Large intestine (tissue), 3 donors: ENCODE data around the gene NT5C3A. TPM values are rescaled to one million over a fixed set of nuclear protein-coding genes. Genes with fewer than 3 reads are reported as not detected.
"Not testable (repeated sequence)": the region's sequence is repeated elsewhere in the genome, so short reads cannot be mapped to it uniquely, and the experiment has no call there.

ENCODE experiments used
- DNase-seq, 2 donors: peaks; one replicate each; pipeline versions ENCODE4 v3.0.0 to v3.0.0-alpha.2; 2013
- H3K27ac ChIP-seq: one replicate; pipeline ENCODE4 v1.5.1; 2013; ENCODE audit warnings: low read length
- H3K27me3 ChIP-seq: 2 replicates; pipeline ENCODE4 v1.6.1; 2013; ENCODE audit warnings: low read length; ENCODE audit not compliant: control insufficient read depth, insufficient read depth
- H3K36me3 ChIP-seq: 2 replicates; pipeline ENCODE4 v1.6.1; 2013; ENCODE audit warnings: low read length; ENCODE audit not compliant: control insufficient read depth, insufficient read depth
- H3K4me1 ChIP-seq: one replicate; pipeline ENCODE4 v1.6.1; 2013; ENCODE audit warnings: low read length; ENCODE audit not compliant: control insufficient read depth, insufficient read depth
- H3K4me3 ChIP-seq: one replicate; pipeline ENCODE4 v1.5.1; 2013; ENCODE audit warnings: low read length
- H3K9me3 ChIP-seq: one replicate; pipeline ENCODE4 v1.6.1; 2013; ENCODE audit warnings: mild to moderate bottlenecking, low read depth, low read length, moderate library complexity; ENCODE audit not compliant: control insufficient read depth
- WGBS: methylation state at CpG from one replicate; pipeline ENCODE4 v1.1.5; 2013; ENCODE audit warnings: low lambda C conversion rate; ENCODE audit not compliant: insufficient coverage; 5-methylcytosine and 5-hydroxymethylcytosine counted together
- polyA plus RNA-seq: library from polyadenylated mRNA; unstranded; fragments of 120-200 nt; gene quantifications from one replicate; pipeline ENCODE4 v1.2.1, GENCODE V29; 2013

The NT5C3A gene
- polyA plus RNA-seq, 1 donor, result 84.6 TPM

DNA sequence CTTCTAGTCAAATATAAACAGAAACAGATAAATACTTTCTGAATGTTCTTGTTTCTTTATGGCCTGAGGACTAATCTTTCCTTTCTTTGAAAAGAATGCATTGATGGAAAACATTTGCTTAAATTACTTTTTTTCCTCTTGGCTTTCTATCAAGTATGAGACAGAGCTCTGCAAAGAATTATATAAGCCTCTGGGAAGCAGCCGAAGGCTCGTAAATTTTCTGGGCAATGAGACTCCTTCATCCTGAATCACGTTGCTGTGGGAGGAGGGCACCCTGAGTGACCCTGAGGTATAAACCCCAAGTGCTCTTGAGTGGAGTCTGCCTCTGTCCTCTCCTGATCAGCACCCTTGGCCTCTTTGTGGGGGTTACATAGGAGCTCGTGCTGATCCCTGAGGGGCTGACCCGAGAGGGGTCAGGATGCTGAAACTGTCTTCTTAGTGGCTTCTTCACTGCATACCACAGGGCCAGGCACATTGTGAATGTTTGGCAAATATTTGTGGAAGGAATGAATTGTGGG lies 71.4 kb downstream of the NT5C3A start:
- not testable (repeated sequence) for DNase-seq, H3K36me3 ChIP-seq, H3K9me3 ChIP-seq, H3K4me1 ChIP-seq, H3K27me3 ChIP-seq, H3K4me3 ChIP-seq
- WGBS, result no CpG with 5 or more reads among the region's 5 CpGs
- H3K27ac ChIP-seq, result peak overlapping the region; percentile 29

- H3K36me3 ChIP-seq, DNase-seq, H3K4me1 ChIP-seq, H3K27ac ChIP-seq, H3K27me3 ChIP-seq, H3K9me3 ChIP-seq, H3K4me3 ChIP-seq: not testable (repeated sequence)
- WGBS, result no CpG with 5 or more reads among the region's 8 CpGs
Measured at GRCh38 chr7:32988148-32988547, 74.4 kb downstream of the NT5C3A start.

- H3K27me3 ChIP-seq, H3K36me3 ChIP-seq, DNase-seq, H3K9me3 ChIP-seq, H3K4me3 ChIP-seq, H3K27ac ChIP-seq, H3K4me1 ChIP-seq: not testable (repeated sequence)
- no CpG with 5 or more reads among the region's 2 CpGs for WGBS
Measured at GRCh38 chr7:32979902-32980301, 82.7 kb downstream of the NT5C3A start.

- not testable (repeated sequence) for H3K9me3 ChIP-seq, H3K27ac ChIP-seq, H3K36me3 ChIP-seq, DNase-seq, H3K27me3 ChIP-seq, H3K4me3 ChIP-seq, H3K4me1 ChIP-seq
- no CpG with 5 or more reads among the region's 6 CpGs for WGBS
Measured at GRCh38 chr7:32979246-32979645, 83.3 kb downstream of the NT5C3A start.

- not testable (repeated sequence) for H3K36me3 ChIP-seq, H3K4me3 ChIP-seq, H3K27me3 ChIP-seq, H3K27ac ChIP-seq, DNase-seq, H3K4me1 ChIP-seq, H3K9me3 ChIP-seq
- no CpG with 5 or more reads among the region's 2 CpGs for WGBS
Measured at GRCh38 chr7:32977159-32977558, 85.4 kb downstream of the NT5C3A start.

- not testable (repeated sequence) for H3K9me3 ChIP-seq, H3K36me3 ChIP-seq, H3K4me1 ChIP-seq, H3K27me3 ChIP-seq, H3K4me3 ChIP-seq, DNase-seq
- peak overlapping the region; percentile 45 for H3K27ac ChIP-seq
- no CpG with 5 or more reads among the region's 3 CpGs for WGBS
Measured at GRCh38 chr7:32971967-32972366, 90.6 kb downstream of the NT5C3A start.

DNA sequence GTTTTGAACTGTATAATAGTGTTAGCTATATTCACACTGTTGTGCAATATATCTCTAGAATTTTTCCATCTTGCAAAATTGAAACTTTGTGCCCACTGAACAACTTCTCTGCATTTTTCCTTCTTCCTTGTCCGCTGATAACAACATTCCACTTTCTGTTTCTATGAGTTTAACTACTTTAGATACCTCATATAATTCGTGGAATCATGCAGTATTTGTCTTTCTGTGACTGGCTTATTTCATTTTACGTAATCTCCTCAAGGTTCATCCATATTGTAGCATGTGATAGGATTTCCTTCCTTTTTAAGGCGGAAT lies 95.4 kb downstream of the NT5C3A start:
- H3K4me3 ChIP-seq, H3K9me3 ChIP-seq, H3K36me3 ChIP-seq, H3K27ac ChIP-seq, H3K27me3 ChIP-seq, H3K4me1 ChIP-seq: not testable (repeated sequence)
- WGBS, result 50% methylated on average over 1 of the region's 4 CpGs
- DNase-seq, result peak; percentile 31 to 57

- not testable (repeated sequence) for H3K4me1 ChIP-seq, DNase-seq, H3K27ac ChIP-seq, H3K4me3 ChIP-seq, H3K27me3 ChIP-seq, H3K36me3 ChIP-seq, H3K9me3 ChIP-seq
- WGBS, result no CpG with 5 or more reads among the region's 5 CpGs
Measured at GRCh38 chr7:32966489-32967267, 95.9 kb downstream of the NT5C3A start.

GRCh38 chr7:32964461-32965159 lies 98.0 kb downstream of the NT5C3A start:
- H3K4me1 ChIP-seq, H3K4me3 ChIP-seq, H3K27me3 ChIP-seq, H3K27ac ChIP-seq, H3K36me3 ChIP-seq, H3K9me3 ChIP-seq: not testable (repeated sequence)
- WGBS, result no CpG with 5 or more reads among the region's 8 CpGs
- DNase-seq, result peak; percentile 13 to 30
